Activated CD4-positive, alpha-beta T cell treated with anti-CD3 and anti-CD28 coated beads, Interleukin-2, amount 50 U/mL, for 48 hours (primary cell): ENCODE results near the gene SYDE1.

Experiments used
- DNase-seq, 2 experiments: peaks; one replicate each; pipeline ENCODE4 v3.0.0-alpha.2; 2020

SYDE1 gene

GRCh38 chr19:15125232-15126067 is 18.2 kb downstream of the SYDE1 start:
- DNase-seq = peak; percentile 98 to 99

GRCh38 chr19:15126131-15126910 is 19.1 kb downstream of the SYDE1 start:
- DNase-seq = no peak

GRCh38 chr19:15128162-15128770 is 21.1 kb downstream of the SYDE1 start:
- no peak for DNase-seq

GRCh38 chr19:15129856-15130585 is 22.8 kb downstream of the SYDE1 start:
- peak; percentile 47 to 62 for DNase-seq

GRCh38 chr19:15136234-15136954 is 29.2 kb downstream of the SYDE1 start:
- DNase-seq = no peak

GRCh38 chr19:15137777-15138176 is 30.6 kb downstream of the SYDE1 start:
- no peak for DNase-seq

- DNase-seq = no peak
Measured at GRCh38 chr19:15138427-15138826, 31.2 kb downstream of the SYDE1 start.

GRCh38 chr19:15141143-15141542 is 33.9 kb downstream of the SYDE1 start:
- no peak for DNase-seq

GRCh38 chr19:15142313-15142712 is 35.1 kb downstream of the SYDE1 start:
- DNase-seq = no peak

- DNase-seq = no peak
Measured at GRCh38 chr19:15144046-15144646, 36.9 kb downstream of the SYDE1 start.

- DNase-seq = no peak
Measured at GRCh38 chr19:15147090-15147489, 39.9 kb downstream of the SYDE1 start.

- no peak for DNase-seq
Measured at GRCh38 chr19:15149737-15150136, 42.5 kb downstream of the SYDE1 start.

- peak; percentile 50 to 61 for DNase-seq
Measured at GRCh38 chr19:15154002-15154612, 46.9 kb downstream of the SYDE1 start.

GRCh38 chr19:15155296-15155695 is 48.1 kb downstream of the SYDE1 start:
- no peak for DNase-seq

GRCh38 chr19:15156391-15156790 is 49.2 kb downstream of the SYDE1 start:
- no peak for DNase-seq

- no peak for DNase-seq
Measured at GRCh38 chr19:15159251-15159650, 52.0 kb downstream of the SYDE1 start.

GRCh38 chr19:15161028-15161984 is 54.1 kb downstream of the SYDE1 start:
- peak in 1 of 2 experiments; percentile 18 for DNase-seq
